Activated naive CD8-positive, alpha-beta T cell treated with anti-CD3 and anti-CD28 coated beads, Interleukin-2, amount 50 U/mL, for 24 hours (primary cell): Measurements from ENCODE around the gene MELK.

Experiments used
- ATAC-seq: fragments of 150-1000 bp; cut with Tn5 transposase; one replicate; pipeline ENCODE4 v1.10.0; 2021
- DNase-seq: peaks from one replicate; pipeline ENCODE4 v3.0.0; 2021
- H3K27ac Mint-ChIP-seq: one replicate; pipeline ENCODE4 v1.8.0; 2021; ENCODE audit warnings: mild to moderate bottlenecking, mixed read lengths
- H3K27me3 Mint-ChIP-seq: one replicate; pipeline ENCODE4 v1.8.0; 2021; ENCODE audit warnings: mixed read lengths
- H3K36me3 Mint-ChIP-seq: one replicate; pipeline ENCODE4 v1.8.0; 2021; ENCODE audit warnings: low read depth, mixed read lengths
- H3K4me1 Mint-ChIP-seq: one replicate; pipeline ENCODE4 v1.8.0; 2021; ENCODE audit warnings: mixed read lengths
- H3K4me3 Mint-ChIP-seq: one replicate; pipeline ENCODE4 v1.8.0; 2021; ENCODE audit warnings: mild to moderate bottlenecking, moderate library complexity, mixed read lengths
- H3K9me3 Mint-ChIP-seq: one replicate; pipeline ENCODE4 v1.8.0; 2021; ENCODE audit warnings: mixed read lengths

The MELK gene

GRCh38 chr9:36721846-36722588, 149.3 kb downstream of the MELK start:
- Mint-ChIP-seq H3K36me3 (no peaks in the 10 kb centered on the region), H3K4me3 (no peak overlapping the region)
- DNase-seq = no peak

GRCh38 chr9:36725777-36726356, 153.2 kb downstream of the MELK start:
- no peak for DNase-seq
- Mint-ChIP-seq H3K9me3 (no peaks in the 10 kb centered on the region), H3K36me3 (no peaks in the 10 kb centered on the region), H3K27ac (no peak overlapping the region), H3K27me3 (no peaks in the 10 kb centered on the region), H3K4me1 (no peaks in the 10 kb centered on the region), H3K4me3 (no peak overlapping the region)
- no peak for ATAC-seq

More at GRCh38 chr9:36721846-36722588, 149.3 kb downstream of the MELK start:
- ATAC-seq = no peak
- no peaks in the 10 kb centered on the region for H3K9me3 Mint-ChIP-seq
- no peaks in the 10 kb centered on the region for H3K27me3 Mint-ChIP-seq
- no peaks in the 10 kb centered on the region for H3K4me1 Mint-ChIP-seq
- H3K27ac Mint-ChIP-seq = no peak overlapping the region
